Measurements from ENCODE around the gene TFDP2.

DNA sequence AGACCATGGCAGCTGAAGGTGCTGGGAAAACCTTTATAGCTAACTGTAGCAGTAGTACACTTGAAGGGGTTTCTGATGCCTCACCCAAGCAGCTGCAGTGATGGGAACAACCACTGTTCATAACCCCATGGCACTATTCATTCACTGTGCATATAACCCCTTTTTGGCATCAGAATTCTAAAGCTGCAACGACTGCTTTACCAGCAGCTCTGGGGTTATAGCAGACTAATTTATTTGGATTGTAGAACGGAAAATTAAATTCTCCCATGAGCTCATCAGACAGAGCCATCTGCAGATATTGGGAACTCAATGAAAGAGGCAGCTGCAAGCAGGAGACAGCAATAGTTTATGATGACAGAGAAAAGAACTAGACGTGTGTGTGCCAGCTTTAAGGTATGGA lies 28.6 kb downstream of the TFDP2 start:
- TF ChIP-seq, protein P1, sequence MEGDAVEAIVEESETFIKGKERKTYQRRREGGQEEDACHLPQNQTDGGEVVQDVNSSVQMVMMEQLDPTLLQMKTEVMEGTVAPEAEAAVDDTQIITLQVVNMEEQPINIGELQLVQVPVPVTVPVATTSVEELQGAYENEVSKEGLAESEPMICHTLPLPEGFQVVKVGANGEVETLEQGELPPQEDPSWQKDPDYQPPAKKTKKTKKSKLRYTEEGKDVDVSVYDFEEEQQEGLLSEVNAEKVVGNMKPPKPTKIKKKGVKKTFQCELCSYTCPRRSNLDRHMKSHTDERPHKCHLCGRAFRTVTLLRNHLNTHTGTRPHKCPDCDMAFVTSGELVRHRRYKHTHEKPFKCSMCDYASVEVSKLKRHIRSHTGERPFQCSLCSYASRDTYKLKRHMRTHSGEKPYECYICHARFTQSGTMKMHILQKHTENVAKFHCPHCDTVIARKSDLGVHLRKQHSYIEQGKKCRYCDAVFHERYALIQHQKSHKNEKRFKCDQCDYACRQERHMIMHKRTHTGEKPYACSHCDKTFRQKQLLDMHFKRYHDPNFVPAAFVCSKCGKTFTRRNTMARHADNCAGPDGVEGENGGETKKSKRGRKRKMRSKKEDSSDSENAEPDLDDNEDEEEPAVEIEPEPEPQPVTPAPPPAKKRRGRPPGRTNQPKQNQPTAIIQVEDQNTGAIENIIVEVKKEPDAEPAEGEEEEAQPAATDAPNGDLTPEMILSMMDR (IDR thresholded peaks at IDR 0.05), result no peak
- no peak for TF ChIP-seq EZH2 (IDR thresholded peaks at IDR 0.05; ENCODE audit: borderline replicate concordance, insufficient read depth, low read depth, low read length, poor library complexity, severe bottlenecking)
